Panc1 (cell line): ENCODE measurements around the gene KCTD14. TPM values are rescaled to one million over a fixed set of nuclear protein-coding genes. Genes with fewer than 3 reads are reported as not detected.

Experiments
- ATAC-seq: fragments of 200-7000 bp; cut with Tn5 transposase; 2 replicates; pipeline ENCODE4 v1.9.1; 2020; ENCODE audit warnings: mild to moderate bottlenecking, moderate library complexity
- BruUV-seq: library from RNA; stranded (reverse); fragments of 400-500 nt; replicated peaks from 2 replicates; lab custom pipeline; 2021; lab: Mats Ljungman, UMichigan
- CTCF ChIA-PET: fragments of 300-600 bp; sonication (Branson Sonifier 250); formaldehyde crosslinking; loops from one replicate; lab custom pipeline; 2022; ENCODE audit warnings: antibody characterized with exemption; lab: Charles Lee
- POLR2A ChIA-PET: fragments of 300-600 bp; sonication (Branson Sonifier 250); formaldehyde crosslinking; loops from one replicate; lab custom pipeline; 2022; ENCODE audit warnings: antibody characterized with exemption; lab: Charles Lee
- DNase-seq: peaks from one replicate; pipeline ENCODE4 v3.0.0-alpha.2; 2010; ENCODE audit warnings: low read depth, low spot score
- H3K27ac ChIP-seq: 2 replicates; pipeline ENCODE4 v1.5.1; 2011; ENCODE audit warnings: mild to moderate bottlenecking, low read length, inconsistent platforms
- H3K27me3 ChIP-seq: fragments of 200-500 bp; sonication (Bioruptor generic); 2 replicates; pipeline ENCODE4 v1.6.0; 2014; ENCODE audit warnings: low read length, inconsistent platforms; ENCODE audit not compliant: control insufficient read depth, insufficient read depth
- H3K36me3 ChIP-seq: fragments of 200-500 bp; sonication (Bioruptor generic); 2 replicates; pipeline ENCODE4 v1.5.1; 2014; ENCODE audit warnings: inconsistent platforms, mild to moderate bottlenecking, low read length, moderate library complexity; ENCODE audit not compliant: control insufficient read depth, insufficient read depth
- H3K4me1 ChIP-seq: 2 replicates; pipeline ENCODE4 v1.5.1; 2011; ENCODE audit warnings: inconsistent platforms, mild to moderate bottlenecking, low read length, moderate library complexity; ENCODE audit not compliant: control insufficient read depth, insufficient read depth
- H3K4me3 ChIP-seq, 2 experiments: 2 replicates each; pipeline ENCODE4 v1.5.1; 2011 to 2012; ENCODE audit warnings: low read depth in 2 of 2, low read length in 2 of 2, mild to moderate bottlenecking in 2 of 2, inconsistent platforms in 1 of 2, moderate library complexity in 1 of 2
- H3K9me3 ChIP-seq: fragments of 200-500 bp; sonication (Bioruptor generic); 2 replicates; pipeline ENCODE4 v1.5.1; 2014; ENCODE audit warnings: low read depth, mild to moderate bottlenecking, inconsistent platforms, low read length, moderate library complexity; ENCODE audit not compliant: control insufficient read depth, insufficient read depth
- POLR2AphosphoS5 ChIP-seq: IDR thresholded peaks from 2 replicates; pipeline ENCODE4 v1.6.1; 2012; ENCODE audit warnings: mild to moderate bottlenecking, low read depth, low read length, moderate library complexity
- SIN3A ChIP-seq: IDR thresholded peaks from 2 replicates; pipeline ENCODE4 v1.6.1; 2012; ENCODE audit warnings: low read depth, mild to moderate bottlenecking, low read length, moderate library complexity, borderline replicate concordance; ENCODE audit not compliant: insufficient read depth
- TCF7L2 ChIP-seq: IDR thresholded peaks from 2 replicates; pipeline ENCODE4 v1.6.1; 2011; ENCODE audit warnings: mild to moderate bottlenecking, low read depth, low read length, inconsistent platforms
- in situ Hi-C: cut with HindIII; loops from 2 replicates; pipeline ENCODE4 v1.10.0; 2016; ENCODE audit warnings: low sequenced_read_pairs, low pct_unique_long_range_greater_than_20kb
- intact Hi-C: fragments of 100-400 bp; cut with micrococcal nuclease; formaldehyde crosslinking; loops from one replicate; pipeline ENCODE4 v1.10.0; 2022; ENCODE audit not compliant: unreplicated experiment
- total RNA-seq: library from RNA; stranded (reverse); gene quantifications from one replicate; pipeline ENCODE4 v1.2.1, GENCODE V29; 2021; ENCODE audit not compliant: unreplicated experiment
- TF ChIP-seq, protein P1 (sequence below): fragments of 450-650 bp; IDR thresholded peaks from 2 replicates; pipeline ENCODE4 v1.5.1; 2017; ENCODE audit warnings: mild to moderate bottlenecking
- TF ChIP-seq, protein P2 (sequence below), 2 experiments: IDR thresholded peaks; 2 replicates each; pipeline ENCODE4 v1.6.1; 2011 to 2012; ENCODE audit warnings: low read depth in 2 of 2, control low read depth in 1 of 2, low read length in 1 of 2, mild to moderate bottlenecking in 1 of 2, moderate library complexity in 1 of 2; ENCODE audit not compliant: insufficient read depth in 1 of 2

KCTD14 gene
- total RNA-seq, 1 experiment from 2014 or later = 19.3 TPM

DNA sequence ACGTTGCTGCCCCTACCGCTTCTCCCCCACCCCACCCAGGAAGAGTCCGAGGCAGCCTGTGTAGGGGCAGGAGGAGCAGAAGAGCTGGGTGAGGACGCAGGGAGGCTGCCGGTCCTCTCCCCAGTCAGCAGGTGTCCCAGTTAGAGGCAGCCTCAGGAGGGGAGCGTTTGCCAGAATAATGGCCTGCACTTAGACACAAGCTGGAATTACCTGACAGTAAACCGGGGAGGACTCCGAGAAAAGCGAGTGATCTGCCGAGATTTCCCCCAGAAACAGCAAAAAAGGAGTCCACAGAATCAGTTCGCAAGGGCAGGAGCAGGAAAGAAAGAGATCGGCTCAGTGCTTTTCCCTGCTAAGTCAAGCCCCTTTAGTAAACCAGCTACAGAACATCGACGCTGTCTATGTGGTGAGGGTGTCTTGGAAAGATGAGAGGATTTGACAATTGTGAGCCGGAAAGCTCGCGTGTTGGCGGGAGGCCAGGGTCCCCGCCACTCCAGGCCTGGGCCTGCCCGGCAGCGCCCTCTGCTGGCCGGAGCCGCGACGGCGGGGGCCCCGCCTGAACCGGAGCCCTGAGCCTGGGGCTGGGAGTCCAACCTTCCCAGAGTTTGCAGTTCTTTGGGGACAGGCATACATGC lies 22.9 kb upstream of the KCTD14 start:
- H3K4me1 ChIP-seq = peaks cover 5% of the 10 kb centered on the region; the same call in 1 of the 2 replicates
- DNase-seq (no peak), ATAC-seq (peak; percentile 96)
- H3K4me3 ChIP-seq = peak overlapping the region; percentile 41 to 73
- H3K27ac ChIP-seq = peak overlapping the region; percentile 79; the same call in 1 of the 2 replicates
- no peaks in the 10 kb centered on the region for H3K27me3 ChIP-seq
- TF ChIP-seq TCF7L2 (no peak), POLR2AphosphoS5 (peak; percentile 49; the same call in 1 of the 2 replicates), SIN3A (no peak)
- TF ChIP-seq, protein P1, sequence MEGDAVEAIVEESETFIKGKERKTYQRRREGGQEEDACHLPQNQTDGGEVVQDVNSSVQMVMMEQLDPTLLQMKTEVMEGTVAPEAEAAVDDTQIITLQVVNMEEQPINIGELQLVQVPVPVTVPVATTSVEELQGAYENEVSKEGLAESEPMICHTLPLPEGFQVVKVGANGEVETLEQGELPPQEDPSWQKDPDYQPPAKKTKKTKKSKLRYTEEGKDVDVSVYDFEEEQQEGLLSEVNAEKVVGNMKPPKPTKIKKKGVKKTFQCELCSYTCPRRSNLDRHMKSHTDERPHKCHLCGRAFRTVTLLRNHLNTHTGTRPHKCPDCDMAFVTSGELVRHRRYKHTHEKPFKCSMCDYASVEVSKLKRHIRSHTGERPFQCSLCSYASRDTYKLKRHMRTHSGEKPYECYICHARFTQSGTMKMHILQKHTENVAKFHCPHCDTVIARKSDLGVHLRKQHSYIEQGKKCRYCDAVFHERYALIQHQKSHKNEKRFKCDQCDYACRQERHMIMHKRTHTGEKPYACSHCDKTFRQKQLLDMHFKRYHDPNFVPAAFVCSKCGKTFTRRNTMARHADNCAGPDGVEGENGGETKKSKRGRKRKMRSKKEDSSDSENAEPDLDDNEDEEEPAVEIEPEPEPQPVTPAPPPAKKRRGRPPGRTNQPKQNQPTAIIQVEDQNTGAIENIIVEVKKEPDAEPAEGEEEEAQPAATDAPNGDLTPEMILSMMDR = peak; percentile 100
- intact Hi-C loops = loop anchor here (5.0 kb wide), 1 partner anchor 224 kb away; the partner anchor contains the start of genes AAMDC and RSF1
- ChIA-PET CTCF (interaction anchor here (0.5 to 1.5 kb wide), 5 partner anchors 11 to 704 kb away, joined by 3 to 11 read pairs (median 3); no protein-coding TSS in a partner anchor), POLR2A (no interaction called here)
- in situ Hi-C loops = no loop called here
- H3K9me3 ChIP-seq = no peaks in the 10 kb centered on the region
- H3K36me3 ChIP-seq = no peaks in the 10 kb centered on the region
- no TSS peak for BruUV-seq

DNA sequence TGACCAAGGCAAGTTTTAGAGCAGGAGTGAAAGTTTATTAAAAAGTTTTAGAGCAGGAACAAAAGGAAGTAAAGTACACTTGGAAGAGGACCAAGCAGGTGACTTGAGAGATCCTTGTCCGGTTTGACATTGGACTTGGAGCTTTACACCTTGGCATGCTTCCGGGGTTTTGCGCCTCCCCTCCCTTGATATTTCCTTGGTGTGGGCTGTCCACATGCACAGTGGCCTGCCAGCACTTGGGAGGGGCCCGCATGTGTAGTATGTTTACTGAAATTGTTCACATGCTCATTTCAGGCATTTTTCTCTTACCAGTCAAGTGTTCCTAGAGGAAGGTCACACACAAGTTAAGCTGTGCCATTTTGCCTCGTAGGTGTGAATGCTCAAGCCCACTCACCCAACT lies 21.6 kb upstream of the KCTD14 start:
- ChIA-PET POLR2A (no interaction called here), CTCF (interaction anchor here (0.9 kb wide), 1 partner anchor 36 kb away, joined by 3 read pairs; no protein-coding TSS in a partner anchor)
- TF ChIP-seq, protein P2, sequence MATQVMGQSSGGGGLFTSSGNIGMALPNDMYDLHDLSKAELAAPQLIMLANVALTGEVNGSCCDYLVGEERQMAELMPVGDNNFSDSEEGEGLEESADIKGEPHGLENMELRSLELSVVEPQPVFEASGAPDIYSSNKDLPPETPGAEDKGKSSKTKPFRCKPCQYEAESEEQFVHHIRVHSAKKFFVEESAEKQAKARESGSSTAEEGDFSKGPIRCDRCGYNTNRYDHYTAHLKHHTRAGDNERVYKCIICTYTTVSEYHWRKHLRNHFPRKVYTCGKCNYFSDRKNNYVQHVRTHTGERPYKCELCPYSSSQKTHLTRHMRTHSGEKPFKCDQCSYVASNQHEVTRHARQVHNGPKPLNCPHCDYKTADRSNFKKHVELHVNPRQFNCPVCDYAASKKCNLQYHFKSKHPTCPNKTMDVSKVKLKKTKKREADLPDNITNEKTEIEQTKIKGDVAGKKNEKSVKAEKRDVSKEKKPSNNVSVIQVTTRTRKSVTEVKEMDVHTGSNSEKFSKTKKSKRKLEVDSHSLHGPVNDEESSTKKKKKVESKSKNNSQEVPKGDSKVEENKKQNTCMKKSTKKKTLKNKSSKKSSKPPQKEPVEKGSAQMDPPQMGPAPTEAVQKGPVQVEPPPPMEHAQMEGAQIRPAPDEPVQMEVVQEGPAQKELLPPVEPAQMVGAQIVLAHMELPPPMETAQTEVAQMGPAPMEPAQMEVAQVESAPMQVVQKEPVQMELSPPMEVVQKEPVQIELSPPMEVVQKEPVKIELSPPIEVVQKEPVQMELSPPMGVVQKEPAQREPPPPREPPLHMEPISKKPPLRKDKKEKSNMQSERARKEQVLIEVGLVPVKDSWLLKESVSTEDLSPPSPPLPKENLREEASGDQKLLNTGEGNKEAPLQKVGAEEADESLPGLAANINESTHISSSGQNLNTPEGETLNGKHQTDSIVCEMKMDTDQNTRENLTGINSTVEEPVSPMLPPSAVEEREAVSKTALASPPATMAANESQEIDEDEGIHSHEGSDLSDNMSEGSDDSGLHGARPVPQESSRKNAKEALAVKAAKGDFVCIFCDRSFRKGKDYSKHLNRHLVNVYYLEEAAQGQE (IDR thresholded peaks at IDR 0.05; ENCODE audit: insufficient read depth in 1 of 2, low read depth in 2 of 2, low read length in 1 of 2) = no peak
- TF ChIP-seq SIN3A (no peak), TCF7L2 (no peak), POLR2AphosphoS5 (no peak)
- TF ChIP-seq, protein P1 = no peak

More for the DNA sequence above, 21.6 kb upstream of the KCTD14 start:
- no peaks in the 10 kb centered on the region for H3K9me3 ChIP-seq
- no TSS peak for BruUV-seq
- no peaks in the 10 kb centered on the region for H3K27me3 ChIP-seq
- no peaks in the 10 kb centered on the region for H3K36me3 ChIP-seq
- intact Hi-C loops (loop anchor here (5.0 kb wide), 1 partner anchor 222 kb away; the partner anchor contains the start of genes AAMDC and RSF1), in situ Hi-C loops (no loop called here)
- peaks cover 13% of the 10 kb centered on the region for H3K4me1 ChIP-seq
- ATAC-seq = no peak
- H3K4me3 ChIP-seq = no peak overlapping the region
- DNase-seq = no peak
- no peak overlapping the region for H3K27ac ChIP-seq
